NOMO-1 treated with DMSO at 0.1 percent for 48 hours (cell line): ENCODE measurements around the gene KDM4C.
"Not testable (repeated sequence)": the region's sequence is repeated elsewhere in the genome, so short reads cannot be mapped to it uniquely, and the experiment has no call there.

Experiments
- DNase-seq: peaks from one replicate; lab custom pipeline; 2025; ENCODE audit not compliant: unreplicated experiment; lab: John Stamatoyannopoulos, UW

KDM4C gene

DNA sequence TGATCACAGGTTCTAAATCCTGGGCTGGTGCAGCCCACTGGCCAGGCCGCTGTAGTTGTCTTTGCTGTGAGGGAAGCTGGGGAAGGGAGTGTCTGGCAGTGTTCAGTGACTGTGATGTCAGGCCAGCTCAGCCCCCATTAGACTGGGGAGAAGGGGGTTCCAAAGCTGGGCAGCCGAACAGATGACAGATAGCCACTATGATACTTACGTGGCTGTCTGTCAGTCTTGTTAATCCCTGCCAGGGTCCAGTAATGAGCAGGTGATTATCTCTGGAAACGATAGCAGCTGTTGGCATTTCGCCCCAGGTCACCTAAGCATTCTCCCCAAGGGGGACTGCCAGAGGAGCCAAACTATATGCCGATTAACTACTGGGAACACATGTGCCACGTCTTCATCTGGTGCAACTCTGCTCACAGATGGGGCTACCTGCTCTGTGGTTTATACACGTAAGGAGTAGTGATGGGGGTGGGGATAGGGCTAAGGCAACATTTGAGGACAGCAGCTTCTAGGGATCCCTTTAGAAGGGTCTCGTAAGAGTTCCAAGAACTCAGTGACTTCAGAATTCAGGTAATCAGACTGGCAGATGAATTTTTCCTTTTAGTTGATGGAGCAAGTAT lies 396.3 kb downstream of the KDM4C start:
- DNase-seq, result no peak

DNA sequence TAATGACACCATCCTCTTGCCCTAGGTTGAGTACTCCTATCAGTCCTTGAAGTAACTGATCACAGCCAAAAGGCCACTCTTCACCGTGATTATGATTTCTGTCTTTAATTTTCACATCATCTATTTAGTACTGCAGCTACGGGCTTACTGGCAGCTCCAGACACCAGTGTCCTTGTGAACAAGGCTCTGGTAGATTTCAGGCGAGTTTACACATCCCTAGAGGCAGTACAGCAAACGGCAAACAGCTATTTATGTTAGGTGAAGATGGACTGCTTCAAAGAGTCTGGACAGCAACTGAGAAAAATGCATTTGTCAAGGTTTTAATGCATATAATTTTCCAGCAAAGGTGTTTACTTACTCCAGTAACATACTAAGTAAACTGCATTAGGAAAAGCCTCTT lies 396.9 kb downstream of the KDM4C start:
- no peak for DNase-seq

DNA sequence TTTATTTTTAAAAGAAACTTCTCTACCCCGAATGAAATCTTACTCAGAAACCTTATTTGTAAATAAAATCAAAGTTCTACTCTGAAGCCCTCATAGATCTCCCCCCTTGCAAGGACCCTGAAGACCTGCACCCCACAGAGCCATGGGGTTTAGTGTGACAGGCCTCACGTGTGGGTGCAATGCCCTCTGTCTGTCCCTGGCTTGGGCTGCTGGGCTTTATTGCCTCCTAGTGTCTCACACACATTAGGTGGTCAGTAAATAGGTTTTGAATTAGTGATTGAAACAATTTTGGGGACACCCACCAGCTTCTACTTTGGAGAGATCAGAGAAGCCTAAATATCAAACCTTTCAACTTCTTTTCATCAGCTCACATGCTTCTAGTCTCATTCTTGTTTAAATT lies 403.7 kb downstream of the KDM4C start:
- DNase-seq, result no peak

DNA sequence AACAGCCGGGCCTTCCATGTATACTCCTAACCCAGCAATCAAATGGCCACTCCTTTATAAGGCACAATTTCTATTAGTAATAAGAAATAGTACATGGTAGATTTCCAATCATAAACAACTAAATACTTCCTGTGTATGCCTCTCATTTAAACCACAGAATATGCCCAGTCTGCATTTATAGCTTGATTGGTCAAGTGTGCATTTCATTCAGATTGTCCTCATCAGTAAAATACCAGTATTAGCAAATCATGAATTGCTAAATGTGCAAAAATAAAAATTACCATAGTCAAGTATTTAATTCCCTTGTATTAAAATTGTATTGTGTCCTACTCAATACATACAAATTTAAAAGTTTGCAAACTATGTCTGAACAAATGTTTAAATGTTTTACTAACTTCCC lies 406.2 kb downstream of the KDM4C start:
- no peak for DNase-seq

DNA sequence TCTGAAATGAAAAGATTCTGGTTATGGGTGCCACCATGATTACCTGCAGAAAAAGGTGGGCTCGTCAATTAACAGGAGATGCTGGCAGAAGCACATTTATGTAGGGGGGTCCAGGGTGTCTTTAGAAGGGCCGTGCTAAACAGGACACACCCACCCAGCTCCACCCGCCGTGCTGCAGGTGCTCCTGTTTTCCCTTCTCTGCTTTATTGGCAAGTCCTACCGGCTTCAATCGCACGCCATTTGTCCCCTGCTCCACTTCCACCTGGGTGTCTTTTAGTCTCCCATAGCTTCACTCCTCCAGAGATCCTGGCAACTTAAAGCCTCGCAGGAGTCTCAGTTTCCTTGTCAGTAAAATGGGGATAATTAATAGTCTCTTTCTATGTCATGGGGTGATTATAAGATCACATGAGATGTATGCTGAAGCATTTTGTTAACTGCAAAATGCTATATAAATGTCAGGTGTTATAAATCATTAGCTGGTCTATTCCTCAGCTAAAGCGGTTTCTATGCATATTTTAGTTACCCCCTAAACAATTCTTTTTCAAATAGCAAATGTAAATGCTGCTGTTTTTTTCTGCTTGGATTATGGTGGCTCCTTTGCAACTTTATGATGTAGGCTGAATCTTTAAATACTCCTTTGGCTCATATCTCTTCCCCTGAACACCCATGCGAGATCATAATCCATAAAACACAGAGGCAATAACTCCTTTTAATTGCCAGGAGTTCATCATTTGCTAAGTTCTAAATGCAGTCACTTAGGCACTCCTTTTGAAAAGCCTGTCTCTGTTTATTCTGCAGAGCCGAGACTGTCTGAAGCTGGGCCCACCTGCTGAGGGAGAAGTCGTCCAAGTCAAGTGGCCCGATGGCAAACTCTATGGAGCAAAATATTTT lies 406.9 kb downstream of the KDM4C start:
- no peak for DNase-seq

DNA sequence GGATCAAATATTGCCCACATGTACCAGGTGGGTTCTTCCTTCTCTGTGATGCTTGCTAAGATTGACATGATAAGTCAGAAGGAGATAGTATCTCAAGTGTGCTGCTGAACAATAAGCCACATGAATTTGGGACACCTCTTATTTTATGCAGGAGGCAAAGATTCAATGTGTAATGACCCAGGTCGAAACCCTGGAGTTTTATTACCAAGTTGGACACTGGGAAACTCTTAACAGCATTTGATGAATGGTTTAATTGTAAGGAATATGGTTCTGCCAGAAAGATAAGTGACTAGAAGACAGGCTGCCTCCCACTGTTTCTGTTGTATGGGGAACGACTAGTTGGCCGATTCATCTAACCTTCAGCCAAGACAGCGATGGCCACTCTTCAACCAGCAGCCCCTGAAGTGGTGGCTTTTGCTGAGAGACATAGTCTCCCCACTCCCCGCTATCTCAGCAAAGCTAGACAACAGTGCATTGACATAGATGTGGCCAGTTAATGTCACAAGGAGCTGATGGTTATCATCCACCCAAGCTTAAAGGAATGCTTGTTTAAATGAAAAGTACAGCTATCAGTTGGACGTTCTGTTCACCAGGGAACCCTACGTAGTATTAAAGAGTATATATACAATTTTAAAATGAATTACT lies 407.7 kb downstream of the KDM4C start:
- no peak for DNase-seq

DNA sequence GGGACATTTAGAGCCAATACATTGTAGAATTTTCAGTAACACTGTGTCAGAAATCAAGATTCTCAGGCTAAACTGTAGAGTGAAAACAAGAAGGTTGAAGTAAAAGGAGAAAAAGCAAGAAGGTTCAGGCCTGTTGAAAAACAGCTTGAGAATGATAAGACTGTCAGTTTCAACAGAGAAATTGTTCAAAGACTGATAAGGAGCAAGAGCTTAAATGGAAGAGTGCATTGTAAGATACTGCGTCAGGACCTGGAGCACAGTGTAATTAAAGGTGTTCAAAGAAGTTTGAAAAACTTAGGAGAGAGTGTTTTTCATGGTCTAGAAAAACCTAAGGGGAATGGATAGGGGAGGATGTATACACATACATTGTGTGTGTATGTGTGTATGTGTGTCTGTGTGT lies 408.3 kb downstream of the KDM4C start:
- DNase-seq, result no peak

DNA sequence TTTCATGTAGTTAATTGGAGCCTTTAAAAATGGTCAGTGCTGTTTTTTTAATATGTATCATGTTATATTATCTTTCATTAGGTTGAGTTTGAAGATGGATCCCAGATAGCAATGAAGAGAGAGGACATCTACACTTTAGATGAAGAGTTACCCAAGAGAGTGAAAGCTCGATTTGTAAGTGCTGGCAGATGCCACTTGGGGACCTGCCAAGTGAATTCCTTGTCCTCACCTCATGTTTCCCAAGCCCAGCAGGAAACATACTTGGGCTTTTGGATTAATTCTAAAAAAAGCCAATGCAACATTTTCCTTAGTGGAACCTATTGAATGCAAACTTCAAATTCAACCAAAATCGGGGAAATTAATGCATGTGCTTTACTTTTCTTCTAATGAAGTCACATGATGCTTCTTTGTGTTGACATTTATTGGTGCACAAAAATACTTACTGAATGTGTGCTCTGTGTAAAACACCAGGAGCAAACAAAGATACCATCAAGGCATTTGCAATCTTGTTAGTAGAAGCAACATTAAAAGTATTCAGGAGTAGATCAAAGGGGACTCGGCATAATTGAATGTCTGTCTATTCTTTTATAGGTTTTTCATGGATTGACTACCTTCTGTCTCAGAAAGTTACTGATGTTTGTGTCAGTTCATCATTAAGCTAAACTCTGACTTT lies 412.1 kb downstream of the KDM4C start:
- no peak for DNase-seq

DNA sequence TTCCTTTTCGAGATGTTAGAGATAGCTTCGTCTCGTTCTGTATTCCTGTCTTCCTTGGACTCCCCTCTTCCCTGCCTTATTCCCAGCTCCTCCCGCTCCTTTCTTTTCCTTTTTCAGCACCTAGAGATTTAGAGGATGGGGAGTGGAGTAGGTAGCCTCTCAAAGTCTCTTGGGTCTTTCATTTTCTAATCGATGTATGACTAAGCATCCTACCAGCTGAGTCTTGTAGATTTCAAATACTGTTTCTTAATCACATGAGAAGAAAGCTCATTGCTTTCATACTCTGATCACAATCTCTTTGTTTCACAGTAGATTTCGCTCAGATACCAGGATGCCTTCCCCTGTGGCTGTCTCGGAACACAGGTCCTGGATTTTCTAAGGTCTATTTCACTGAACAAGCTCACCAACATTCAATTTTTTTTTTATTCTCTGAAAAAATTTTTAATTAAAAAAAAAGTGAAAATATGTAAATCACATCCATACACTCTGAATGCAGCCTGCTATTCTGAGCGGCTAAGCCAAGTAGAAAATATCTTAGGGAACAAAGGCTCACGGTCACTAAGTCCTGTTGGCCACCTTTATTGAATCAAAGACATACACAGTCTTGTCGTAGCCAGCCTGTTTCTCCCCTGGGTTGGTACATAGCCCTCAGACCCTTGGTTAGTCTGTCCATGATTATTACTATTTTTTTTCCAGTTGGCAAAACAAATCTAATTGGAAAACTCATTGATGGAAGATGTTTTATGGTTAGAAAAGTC lies 413.8 kb downstream of the KDM4C start:
- DNase-seq, result no peak

DNA sequence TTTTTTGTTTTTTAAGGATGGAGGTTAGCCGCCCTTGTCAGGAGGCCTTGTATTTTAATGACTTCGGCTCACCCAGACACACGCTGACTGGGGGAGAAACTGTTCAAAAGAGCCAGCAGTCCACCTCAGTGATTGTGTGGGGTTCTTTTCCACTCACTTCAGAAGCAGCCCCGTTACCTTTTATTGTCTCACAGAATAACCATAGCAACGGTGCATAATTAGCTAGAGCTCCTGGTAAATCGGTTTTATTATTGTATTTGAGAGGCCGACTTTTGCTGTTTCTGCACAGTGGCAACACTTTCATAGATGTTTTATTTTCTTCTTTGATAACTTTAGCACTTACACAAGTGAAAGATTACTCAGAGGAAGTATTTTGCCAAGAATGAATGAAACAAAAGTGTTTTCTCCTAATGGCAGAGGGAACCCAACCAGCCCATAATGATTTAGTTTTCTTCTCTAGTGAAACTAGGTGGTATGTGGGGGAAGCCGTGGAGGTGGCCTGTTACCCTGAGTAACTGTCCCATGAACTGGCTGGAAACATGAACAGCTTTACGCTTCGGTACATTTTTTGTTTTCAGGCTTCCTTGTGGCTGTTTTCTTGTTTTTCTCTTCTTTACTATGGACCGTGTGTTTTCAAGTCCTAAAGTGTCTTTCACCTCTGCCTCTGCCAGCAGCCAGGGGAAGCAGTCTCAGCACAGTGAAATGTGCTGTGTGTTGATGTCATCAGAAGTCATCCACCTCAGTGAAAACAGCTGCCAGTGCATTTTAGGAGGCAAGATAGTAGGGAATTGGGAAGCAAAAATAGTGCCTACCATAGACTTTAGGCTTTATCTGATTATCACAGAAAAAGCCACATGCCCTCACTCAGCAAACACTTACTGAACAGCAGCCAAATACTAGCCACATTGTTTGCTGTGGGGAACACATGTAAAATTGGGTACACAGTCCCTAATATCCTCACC lies 414.7 kb downstream of the KDM4C start:
- DNase-seq, result no peak

DNA sequence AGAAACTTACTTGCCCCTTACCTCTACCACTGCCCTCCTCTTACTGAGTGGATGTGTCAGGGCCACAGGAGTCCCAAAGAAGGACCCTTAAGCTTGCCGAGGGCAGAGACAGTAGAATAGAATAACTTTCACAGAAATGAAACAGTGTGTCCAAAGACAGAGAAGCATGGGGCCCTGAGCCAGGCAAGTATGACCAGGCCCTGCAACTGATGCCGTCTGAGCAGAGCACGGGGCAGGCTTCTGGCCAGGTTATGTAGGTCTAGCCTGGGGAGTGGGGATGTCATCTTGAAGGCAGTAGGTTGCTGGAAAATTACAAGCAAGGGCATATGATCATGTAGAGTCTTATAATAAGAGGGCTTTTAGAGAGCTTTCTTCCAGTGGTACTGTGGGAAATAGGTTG lies 415.4 kb downstream of the KDM4C start:
- no peak for DNase-seq

DNA sequence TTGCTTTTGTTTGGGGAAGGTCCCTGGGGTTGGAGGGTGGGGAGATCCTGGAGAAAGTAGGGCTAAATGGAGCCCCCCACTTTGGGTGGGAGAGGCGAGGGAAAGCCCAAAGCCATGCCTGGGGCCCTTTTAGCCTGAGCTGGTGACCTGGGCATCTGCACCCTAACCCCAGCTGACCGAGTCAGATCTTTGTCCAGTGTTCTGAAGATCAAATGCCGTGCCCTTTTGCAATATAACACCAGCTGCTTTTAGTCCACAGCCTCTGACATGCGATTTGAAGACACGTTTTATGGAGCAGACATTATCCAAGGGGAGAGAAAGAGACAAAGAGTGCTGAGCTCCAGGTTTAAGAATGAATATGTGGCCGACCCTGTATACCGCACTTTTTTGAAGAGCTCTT lies 416.5 kb downstream of the KDM4C start:
- DNase-seq, result no peak

DNA sequence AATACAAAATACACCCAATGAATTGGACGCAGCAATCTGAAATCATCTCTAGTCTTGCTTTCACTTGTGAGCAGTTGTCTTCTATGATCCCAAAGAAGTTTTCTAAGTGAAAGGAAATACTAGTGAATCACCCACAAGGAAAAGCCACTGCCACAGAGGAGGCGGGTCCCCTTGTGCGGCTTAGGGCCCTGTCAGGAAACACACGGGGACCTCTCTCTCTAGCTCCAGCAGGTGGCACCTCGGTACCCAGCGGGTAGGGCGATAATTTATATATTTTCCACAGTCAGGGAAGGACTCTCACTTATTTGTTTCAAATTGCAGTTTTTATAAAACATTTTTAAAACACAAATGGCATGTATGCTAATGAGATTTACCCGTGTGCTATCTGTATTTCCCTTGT lies 417.1 kb downstream of the KDM4C start:
- DNase-seq, result no peak

DNA sequence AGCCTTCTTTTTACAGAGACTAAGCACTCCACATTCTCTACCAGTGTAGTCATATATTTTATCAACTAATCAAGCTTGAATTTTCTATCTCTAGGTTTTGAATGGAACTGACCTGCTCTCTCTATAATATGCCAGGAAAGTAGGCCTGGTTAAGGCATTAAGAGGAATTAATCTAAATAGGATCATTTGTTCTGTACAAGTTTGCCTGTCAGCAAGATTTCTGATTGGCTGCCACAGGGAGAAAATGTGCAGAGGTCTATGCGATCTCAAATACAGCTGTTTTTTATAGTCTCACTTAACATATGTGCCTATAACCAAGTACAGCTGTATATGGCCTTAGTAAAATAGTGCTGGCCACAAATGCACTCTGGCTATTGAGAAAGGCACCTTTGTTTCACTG lies 418.8 kb downstream of the KDM4C start:
- no peak for DNase-seq

DNA sequence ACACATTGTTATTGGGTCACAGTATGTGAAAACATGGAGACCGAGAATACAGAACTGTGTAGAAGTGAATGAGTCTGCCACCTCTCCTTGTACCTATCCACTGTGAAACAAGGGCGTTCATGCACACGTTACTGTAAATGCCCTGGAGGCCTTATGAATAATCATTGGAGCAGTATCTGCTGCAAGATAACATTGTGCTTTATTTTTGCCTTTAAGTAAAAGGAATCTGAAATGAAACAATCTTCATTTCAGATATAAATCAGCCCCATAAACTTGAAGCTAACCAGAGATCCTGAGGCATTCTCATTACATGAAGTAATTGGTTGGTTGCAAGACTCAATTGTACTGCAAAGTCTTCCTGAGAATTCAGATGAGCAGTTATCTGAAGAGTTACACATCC lies 419.6 kb downstream of the KDM4C start:
- DNase-seq, result no peak

DNA sequence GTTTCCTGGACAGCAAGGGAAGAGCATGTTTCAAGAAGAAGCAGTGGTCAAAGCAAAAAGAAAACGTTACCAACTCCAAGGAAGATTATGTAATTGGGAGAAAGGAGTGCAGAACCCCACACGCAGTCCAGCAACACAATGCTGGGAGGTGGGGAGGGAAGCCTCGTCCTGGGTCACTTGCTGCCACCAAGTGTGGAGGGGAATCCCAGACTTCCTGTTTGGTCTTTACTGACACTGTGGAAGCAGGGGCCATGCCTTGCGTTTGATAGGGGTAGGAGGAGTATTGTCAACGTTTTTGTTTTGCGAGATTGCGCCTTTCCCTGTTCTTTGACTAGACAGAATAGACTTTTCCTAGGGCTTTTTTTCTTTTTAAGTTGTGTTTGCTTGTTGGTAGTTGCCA lies 421.0 kb downstream of the KDM4C start:
- DNase-seq, result no peak

DNA sequence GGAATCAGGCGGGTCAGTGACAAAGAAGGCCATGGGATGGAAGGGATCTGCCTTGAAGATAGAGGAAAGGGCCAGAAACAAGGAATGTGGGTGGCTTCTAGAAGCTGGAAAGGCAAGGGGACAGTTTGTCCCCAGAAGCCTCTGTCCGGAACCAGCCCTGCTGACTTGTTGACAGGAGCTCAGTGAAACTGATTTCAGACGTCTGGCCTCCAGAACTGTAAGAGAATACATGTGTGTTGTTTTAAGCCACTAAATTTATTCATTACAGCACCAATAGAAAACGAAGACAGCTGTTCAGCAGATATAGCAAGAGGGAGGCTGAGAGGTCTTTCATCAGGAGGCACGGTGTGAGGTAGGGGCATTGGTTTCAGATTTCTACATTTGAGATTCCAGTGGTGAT lies 422.5 kb downstream of the KDM4C start:
- no peak for DNase-seq

DNA sequence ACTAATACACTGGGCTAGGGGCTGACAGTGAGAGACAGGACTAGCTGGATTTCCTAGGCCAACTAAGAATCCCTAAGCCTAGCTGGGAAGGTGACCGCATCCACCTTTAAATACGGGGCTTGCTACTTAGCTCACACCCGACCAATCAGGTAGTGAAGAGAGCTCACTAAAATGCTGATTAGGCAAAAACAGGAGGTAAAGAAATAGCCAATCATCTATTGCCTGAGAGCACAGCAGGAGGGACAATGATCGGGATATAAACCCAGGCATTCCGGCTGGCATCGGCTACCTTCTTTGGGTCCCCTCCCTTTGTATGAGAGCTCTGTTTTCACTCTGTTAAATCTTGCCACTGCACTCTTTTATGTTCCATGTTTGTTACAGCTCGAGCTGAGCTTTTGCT lies 425.4 kb downstream of the KDM4C start:
- not testable (repeated sequence) for DNase-seq

DNA sequence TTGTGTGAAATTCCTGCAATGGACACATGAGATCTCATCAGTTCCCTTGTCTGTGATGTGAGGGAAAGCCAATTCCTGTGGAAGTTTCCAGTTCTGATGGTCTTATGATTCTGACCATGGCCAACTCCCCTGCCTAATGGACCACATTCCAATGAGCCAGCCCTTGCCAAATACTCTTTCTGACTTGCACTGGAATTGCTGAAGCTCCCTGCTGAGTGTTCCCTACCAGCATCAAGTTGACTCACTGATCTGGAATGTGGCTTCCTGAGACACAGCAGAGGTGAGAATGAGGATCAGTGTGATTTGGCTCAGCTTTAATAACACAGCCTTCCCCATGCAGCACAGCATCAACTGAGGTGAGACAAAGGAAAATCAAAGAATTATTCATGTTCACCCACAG lies 427.8 kb downstream of the KDM4C start:
- DNase-seq, result no peak

DNA sequence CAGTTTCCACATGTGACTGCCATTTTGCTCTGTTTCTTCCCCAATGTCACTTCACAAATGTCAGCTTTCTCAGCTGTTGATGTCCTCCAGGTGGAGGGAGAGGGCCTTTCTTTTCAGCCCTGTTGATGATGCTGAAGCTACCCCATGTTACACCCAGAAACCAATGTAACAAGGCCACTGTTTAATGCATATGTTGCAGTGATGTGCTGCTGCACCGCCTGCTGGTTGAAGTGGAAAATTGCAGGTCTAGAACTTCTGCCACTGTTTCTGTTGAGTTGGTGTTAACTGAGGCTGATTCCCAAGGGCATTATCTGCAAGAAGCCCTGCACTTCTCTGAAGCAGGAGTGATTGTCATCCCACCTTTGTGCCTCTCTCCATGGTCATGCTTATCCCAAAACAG lies 428.4 kb downstream of the KDM4C start:
- no peak for DNase-seq
